Suppressor macrophage treated with lipopolysaccharide for 4 hours (primary cell): Measurements from ENCODE around the gene IL16.
A peak's percentile ranks its signal among the peaks of the same experiment; 100 is the strongest.

ENCODE experiments used
- DNase-seq: peaks from one replicate; pipeline ENCODE4 v3.0.0-alpha.2; 2020

Gene IL16

DNA sequence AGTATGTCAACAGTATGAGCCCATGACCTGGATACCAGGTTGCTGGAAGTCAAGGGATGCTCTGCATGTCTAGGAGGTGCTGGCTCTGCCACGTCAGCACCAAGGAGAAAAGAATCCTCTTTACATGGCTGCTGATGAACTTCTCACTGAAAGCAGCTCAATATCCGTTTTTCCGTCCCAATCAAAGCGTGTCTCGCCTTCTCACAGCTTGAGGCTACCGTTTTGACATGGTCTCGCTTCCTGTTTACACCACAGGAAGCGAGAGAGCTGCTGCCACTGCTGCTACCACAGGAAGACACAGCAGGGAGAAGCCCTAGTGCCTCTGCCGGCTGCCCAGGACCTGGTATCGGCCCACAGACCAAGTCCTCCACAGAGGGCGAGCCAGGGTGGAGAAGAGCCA lies 100.0 kb downstream of the IL16 start:
- peak; percentile 90 for DNase-seq

DNA sequence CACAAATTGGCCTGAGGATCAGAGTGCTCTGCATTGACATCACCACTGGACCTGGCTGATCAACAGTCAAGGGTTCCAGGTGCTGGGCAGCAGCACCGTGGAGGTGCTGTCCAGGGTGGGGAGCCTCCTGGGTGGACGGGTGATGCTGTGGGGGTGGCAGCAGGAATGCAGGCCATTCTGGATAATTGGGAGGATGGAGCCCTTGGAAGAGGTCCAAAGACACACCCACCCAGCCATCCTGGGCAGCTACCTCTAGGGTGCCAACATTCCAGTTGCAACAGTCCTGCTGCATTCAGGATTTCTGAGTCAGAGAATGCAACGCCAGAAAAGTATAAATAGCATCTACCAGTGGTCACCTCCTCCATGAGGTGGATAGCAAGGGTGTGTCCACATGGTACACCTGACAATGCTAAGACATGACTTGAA lies 100.5 kb downstream of the IL16 start:
- no peak for DNase-seq

DNA sequence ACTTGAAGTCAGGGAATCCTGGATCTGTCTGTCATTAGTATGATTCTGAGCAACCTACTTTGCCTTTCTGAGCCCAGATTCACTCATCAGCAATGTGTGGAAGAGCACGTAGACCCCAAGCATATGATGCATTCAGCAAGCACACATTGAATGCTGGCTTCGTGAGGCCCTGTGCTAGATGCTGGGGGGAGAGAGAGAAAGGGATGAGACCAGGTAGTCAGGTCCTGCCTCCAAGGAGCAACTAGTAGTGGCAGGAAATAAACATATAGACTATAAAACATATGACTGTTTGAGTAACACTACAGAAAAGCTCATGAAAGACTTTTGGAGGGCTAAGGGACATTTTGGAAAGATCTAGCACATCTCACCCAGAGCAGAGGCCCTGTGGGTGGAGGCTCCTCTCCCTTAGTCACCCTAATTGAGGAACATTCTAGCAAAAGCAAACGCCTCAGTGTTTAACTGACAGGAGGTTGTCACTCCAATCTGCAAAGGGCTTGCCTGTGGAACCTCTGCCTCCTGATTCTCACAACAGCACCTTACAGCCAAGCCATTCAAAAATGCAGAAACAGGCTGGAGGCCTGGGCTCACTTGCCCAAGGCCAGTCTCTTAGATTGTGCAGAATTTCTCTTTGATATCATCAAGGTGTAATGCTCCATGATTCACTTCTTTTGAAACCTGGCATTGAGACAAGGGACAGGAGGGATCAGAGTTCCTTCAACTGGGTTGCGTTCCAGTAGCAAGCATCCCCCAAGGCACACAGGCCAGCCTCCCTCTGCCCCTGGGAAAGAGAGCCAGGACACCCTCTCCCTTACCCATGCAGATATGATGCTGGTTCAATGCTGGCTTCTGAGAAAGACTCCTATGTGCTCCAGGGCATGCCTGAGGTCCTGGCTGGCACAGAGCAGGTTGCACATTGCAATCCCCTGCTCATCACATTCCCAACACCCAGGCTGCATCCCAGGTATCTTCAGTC lies 101.2 kb downstream of the IL16 start:
- DNase-seq: peak; percentile 76

DNA sequence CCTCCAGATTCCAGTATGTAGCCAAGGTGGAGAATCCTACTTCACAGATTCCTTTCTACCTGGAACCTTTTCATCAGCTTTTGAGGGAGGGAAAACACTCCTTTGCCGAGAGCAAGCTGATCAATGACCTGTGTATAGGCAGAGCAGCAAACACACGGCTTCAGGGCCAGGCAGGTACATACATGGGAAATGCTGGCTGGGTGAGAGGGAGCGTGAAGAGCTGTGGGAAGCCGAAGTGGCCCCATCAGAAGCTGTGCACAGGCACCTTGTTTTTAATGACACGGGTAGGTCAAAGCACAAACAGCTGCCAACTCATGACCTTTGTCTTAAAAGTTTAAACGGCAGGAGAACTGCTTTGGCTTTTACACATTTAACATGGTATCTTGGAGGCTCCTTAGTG lies 101.9 kb downstream of the IL16 start:
- DNase-seq: no peak

DNA sequence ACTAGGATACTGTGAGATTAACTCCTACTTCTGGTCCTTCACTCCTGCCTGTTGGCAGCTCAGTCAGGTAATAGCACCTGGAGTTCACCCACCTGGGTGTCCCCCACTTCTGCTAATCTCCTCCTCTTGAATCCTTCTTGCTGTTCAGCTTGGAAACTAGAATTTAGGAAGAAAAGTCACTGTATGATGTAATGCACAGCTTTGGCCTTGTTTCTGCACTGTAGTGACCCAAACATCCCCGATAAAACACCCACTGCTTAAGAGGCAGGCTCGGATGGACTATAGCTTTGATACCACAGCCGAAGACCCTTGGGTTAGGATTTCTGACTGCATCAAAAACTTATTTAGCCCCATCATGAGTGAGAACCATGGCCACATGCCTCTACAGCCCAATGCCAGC lies 102.5 kb downstream of the IL16 start:
- DNase-seq: peak; percentile 42

DNA sequence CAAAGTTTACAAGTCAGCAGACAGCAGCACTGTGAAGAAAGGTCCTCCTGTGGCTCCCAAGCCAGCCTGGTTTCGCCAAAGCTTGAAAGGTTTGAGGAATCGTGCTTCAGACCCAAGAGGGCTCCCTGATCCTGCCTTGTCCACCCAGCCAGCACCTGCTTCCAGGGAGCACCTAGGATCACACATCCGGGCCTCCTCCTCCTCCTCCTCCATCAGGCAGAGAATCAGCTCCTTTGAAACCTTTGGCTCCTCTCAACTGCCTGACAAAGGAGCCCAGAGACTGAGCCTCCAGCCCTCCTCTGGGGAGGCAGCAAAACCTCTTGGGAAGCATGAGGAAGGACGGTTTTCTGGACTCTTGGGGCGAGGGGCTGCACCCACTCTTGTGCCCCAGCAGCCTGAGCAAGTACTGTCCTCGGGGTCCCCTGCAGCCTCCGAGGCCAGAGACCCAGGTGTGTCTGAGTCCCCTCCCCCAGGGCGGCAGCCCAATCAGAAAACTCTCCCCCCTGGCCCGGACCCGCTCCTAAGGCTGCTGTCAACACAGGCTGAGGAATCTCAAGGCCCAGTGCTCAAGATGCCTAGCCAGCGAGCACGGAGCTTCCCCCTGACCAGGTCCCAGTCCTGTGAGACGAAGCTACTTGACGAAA lies 103.1 kb downstream of the IL16 start:
- DNase-seq: no peak

DNA sequence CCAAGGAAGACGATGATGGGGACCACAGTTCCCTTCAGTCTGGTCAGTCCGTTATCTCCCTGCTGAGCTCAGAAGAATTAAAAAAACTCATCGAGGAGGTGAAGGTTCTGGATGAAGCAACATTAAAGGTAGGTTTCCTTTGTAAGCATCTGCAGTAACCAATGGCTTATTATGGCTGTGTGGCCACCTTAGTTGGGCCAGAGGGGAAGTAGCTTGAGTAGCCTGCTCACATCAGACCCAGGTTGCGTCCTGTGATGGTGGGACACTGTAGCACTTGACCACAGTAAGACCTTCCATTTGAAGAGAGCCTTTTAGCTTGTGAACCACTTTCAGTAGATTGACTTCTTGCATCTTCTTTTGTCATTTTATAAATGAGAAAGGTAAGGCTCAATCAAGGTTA lies 104.7 kb downstream of the IL16 start:
- DNase-seq: no peak

DNA sequence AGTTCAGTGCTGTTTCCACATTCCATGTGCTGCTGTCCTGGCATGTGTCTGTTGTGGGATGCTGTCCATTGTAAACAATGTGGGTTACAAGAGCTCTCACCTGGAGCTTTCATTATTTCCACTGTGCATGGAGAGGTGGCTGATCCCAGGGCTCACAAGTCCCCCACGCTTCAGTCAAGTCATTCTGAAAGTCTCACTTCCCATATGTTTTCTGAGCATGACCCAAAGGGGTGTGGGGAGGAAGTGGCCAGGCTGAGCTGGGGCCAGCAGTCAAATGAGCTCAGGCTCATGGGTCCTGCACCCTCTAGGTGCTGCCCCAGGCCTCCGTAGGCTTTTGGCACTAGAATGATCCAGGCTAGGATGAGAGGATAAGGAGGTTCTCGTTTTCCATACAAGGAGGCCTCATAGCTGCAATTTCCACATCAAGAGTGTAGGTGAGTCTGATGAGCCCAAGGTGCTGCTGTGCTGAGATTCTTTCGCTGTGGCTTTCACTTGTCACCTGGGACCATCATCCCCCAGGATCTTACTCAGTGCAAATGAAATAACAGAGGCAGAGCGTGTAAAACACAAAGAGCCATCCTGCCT lies 105.2 kb downstream of the IL16 start:
- DNase-seq: peak; percentile 95

DNA sequence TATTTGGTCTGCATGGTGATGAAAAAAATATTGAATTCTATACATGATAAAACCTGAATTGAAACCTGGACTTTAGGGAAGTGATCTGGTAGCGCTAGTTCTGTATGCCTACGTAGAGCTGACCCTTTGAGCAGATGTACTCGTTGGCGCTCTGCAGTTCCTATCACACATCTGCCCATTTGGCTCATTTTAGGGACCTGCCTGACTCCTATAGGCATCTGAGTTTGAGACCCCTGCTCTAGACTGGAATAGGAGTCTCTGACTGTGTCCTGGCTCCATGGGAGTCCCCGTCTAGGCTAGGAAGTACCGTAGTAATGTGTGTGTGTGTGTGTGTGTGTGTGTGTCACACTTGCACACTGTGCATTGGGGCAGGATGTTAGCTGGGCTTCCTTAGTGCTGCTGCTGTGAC lies 106.0 kb downstream of the IL16 start:
- DNase-seq: peak; percentile 69

DNA sequence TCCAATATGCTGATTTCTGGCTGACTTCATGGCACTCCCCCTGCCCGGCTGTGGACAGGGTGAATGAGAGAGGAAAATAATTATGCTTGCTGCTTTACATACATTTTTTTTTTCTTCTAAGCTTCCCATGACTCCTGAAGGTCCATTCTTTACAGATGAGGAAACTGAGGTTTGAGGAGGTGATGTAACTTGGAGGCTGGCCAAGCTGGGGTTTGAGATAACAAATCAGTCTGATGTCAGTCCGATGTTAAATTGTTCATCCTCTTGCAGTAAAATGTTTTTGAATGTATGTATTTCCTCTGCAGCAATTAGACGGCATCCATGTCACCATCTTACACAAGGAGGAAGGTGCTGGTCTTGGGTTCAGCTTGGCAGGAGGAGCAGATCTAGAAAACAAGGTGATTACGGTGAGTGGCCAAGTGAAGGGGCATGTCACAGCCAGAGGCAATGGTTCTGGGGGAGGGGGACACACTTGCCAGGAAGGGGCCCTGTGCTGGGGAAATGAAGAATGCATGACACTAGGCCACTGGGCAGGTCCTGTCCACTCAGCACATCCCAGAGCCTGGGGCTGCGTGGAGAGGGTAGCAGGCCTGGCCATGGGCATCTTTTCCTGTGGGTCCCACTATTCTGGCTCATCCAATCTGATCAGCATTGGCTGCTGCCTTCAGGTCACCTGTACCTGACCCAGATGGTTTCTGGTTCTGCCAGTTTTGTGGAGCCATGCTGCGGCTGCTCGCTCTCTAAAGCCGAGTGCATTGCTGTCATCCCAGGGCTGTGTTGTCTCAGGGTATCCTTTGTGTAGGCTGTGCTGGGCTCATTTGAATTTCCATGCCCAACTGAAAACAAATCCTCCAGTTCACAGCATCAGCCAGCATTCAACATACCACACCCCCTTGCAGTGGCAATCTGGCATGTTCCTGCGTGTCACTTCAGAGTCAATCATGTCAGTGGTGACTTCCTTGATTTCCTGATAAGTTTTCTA lies 106.9 kb downstream of the IL16 start:
- no peak for DNase-seq

DNA sequence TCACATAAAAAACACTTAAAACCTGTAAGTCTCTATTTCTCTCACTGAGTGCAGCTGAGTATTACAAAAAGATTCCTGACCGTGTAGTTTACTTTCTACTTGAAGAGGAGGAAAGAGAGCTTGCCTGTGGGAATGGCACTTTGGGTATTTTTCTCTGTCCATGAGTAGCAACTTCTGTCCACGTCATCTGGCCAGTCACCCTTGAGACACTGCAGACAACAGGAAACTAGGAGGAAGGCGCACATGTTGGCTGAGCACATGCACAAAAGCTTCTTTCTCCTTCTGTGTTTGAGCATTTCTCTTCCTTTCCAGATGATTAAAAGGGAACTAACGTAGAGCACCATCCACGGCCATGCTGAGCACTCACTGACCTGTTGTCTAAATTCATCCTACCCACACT lies 107.5 kb downstream of the IL16 start:
- DNase-seq: peak; percentile 91

DNA sequence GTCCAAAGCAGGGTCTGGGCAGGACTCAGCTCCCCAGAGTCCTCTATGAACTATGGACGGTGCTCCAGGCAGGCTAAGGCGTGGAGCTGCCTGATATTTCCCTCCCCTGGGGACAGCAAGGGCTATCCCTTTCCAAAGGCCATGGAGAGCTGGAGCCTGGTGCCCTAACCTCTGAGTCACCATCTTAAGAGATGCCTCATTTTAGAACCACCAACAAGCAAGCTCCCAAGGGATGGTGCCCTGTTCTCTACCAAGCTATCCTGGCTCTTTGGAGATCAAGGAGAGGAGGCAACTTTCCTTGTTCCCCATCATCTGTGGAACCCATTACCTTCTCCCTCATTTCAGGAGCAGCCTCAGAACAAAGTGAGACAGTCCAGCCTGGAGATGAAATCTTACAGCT lies 111.6 kb downstream of the IL16 start:
- DNase-seq: no peak

DNA sequence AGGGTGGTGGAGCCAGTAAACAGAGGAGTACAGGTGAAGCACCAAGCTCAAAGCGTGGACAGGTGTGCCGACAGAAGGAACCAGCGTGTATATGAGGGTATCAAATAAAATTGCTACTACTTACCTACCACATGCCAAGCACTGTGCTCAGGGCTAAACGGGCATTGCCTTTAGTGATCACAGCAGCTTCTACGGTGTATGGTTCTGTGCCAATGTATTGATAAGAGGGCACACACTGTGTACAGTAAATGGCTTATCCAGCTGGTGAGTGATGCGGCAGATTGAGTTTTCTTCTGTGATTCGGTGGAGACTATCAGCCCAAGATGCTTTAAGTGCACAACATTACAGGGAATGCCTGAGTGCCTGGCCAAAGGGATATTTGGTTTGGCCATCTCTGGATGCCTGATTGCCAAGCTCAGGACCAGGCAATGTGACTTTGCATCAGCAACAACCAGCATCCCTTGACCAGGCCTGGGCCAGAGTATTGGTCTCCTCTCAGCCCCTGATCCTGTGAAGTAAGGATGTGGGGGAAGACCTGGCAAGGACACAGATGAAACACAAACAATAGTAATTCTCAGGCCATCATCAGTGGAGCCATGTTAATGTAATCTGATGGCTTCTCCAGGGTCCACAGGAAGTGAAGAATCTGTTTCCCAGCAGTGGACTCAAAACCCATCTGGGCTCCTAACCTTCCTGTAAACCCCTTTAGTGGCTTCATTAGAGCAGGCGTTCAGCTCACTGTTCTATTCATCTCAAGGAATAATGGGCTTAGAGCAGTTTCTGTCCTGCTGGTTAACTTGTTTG lies 113.2 kb downstream of the IL16 start:
- no peak for DNase-seq

DNA sequence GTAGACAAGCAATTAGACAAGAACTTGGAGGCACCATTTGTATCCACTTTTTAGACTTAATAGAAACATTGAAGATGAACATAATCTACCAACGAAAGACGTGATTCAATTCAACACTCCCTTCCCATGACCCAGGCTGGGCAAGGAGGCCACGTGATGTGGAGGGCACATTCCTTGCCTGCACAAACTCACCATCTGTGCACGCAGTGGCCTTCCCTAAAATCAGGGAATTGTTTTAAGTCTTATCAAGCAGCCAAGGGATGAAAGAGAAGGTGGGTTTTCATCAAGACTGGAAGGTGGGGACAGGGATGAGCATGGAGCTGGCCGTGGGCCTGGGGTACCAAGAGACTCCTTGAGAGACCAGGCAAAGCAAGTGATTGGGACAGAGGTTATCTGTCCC lies 113.8 kb downstream of the IL16 start:
- no peak for DNase-seq

DNA sequence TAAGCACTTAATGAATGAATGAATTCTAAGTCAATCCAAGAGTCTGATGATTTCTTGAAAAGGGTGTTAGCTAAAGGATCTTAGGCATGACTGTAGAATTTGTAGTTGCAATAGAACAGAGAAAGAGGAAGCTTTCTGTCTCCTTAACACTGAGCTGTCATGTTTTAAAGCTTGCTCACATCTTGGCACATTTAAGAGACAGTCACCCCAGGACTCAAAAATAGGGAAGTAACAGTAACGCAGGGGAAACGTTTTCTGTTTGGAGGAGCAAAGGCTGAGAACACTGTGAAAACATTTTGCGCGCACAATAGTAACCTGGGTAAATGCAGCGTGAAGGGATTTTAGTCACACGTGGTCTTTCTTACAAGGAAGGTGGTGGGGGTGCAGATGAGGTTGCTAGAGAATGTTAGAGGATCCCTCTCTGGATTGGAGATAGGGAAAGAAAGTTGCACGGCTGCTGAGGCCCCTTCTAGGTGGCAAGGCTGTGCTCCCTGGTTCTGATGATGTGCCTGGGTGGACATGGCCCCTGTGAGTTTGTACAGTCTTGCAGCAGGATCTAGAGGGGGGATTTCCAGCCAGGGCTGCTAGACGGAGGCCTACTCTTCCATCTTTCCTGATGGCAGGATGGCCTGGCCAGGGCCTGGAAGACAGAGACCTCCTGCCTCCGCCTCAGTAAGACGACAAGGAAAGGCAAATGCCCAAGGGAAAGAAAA lies 115.2 kb downstream of the IL16 start:
- peak; percentile 92 for DNase-seq

DNA sequence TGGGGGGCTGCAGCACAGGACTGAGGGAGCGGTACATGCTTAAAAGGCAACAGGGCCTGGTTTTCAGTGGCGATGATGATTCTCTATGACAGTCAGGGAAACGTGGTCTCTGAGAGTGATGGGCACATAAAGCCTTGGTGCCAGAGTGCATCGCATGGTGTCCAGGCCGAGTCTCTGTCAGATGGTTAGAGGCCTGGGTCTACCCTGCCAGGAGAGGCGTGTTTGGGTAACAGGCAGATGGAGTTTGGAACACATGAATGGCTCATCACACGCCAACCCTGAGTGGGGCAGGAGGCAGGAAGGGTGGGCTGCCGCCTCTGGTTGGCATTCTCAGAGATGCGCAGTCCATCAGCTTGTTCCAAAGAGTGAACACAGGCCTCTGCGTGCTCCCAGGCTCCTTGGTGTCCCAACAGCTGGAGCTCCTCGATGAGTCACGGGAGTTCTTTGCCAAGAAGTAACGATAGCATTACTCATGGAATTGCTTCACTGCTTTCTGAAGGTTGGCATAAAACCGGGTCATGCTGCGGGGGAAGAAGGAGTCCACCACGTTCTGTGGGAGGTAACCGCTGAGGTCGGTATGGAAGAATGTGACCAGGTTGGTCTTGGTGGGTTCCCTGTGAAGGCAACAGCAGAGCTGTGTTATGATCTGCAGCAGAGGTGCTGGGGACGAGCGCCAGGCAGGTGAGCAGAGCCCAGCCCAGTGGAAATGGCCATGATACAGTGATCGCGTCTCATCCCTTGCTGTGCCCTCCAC lies 116.3 kb downstream of the IL16 start:
- peak; percentile 97 for DNase-seq

DNA sequence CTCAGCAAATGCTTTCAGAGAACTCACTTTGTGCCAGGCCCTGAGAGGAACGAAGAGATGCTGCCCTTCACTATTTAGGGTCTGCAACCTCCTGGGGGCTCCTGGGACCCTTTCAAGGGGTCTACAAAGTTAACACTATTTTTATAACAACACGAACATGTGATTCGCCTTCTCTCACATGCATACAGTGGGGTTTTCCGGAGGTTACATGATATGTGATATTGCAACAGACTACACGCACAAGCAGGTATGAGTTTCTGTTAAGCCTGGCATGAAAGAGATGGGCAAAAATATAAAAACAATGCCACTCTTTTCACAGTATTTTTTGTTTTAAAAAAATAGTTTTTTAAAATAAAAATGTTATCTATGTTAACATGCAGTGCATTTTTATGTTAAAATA lies 117.0 kb downstream of the IL16 start:
- DNase-seq: no peak

DNA sequence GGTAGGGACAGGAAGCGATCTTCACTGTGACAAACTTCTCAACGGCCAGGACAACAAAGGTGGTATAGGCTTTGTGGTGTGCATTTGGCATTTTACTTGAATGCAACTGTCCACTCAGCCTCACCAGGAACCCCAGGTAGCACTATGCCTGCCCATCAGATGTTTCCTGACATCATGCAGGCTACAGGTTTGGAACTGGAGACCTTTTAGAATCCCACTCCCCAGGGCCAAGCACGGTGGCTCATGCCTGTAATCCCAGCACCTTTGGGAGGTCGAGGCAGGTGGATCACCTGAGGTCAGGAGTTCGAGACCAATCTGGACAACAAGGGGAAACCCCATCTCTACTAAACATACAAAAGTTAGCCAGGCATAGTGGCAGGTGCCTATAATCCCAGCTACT lies 117.7 kb downstream of the IL16 start:
- DNase-seq: no peak

DNA sequence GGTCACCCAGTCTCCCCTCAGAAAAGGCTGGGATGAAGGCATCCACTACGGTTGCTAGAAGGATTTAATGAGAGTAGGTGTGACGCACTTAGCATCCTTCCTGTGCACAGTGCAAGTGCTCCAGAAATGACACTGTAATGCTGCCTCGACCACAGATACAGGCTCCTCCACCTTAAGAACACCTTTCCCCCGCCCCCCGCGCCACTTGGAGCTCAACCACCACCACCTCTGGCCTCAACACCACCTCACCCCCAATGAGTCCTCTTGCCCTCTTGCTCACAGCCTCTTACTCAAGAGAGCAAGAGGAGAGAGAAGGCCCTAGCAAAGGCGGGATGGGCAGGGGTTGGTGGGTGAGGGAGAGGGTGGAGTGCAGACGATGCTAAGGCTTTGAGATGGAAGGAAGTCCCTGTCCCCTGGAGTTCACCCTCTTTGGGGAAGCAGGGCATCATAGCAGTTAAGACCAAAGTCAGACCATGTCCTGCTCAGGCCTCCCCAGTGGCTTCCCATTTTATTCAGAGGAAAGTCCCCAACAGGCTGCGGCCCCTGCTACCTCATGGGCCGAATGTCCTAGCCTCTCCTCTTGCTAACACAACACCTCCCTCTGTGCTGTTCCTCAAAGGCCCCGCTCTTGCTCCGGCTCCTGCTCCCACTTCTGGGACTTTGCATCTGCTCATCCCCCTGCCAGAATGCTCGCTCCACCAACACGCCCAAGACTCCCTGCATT lies 118.9 kb downstream of the IL16 start:
- DNase-seq: no peak

DNA sequence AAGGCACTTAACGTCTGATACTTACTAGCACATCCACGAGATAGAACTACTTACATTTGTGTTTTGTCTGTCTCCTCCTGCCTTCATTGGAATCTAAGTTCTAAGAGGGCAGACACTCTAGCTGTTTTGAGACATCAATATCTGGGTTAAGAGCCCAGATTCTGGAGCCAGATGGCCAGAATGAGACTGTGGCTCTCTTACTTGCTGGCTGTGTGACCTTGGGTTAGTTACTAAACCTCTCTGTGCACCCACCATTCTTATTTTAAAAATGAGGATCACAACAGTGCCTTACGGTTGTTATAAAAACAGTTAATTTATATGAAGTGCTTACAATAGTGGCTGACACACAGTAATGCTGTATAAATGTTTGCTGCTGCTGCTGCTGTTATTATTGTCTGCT lies 119.6 kb downstream of the IL16 start:
- no peak for DNase-seq
